ENCODE results near the gene CCL4L2.
"Not testable (repeated sequence)": the region's sequence is repeated elsewhere in the genome, so short reads cannot be mapped to it uniquely, and the experiment has no call there.

The CCL4L2 gene

DNA sequence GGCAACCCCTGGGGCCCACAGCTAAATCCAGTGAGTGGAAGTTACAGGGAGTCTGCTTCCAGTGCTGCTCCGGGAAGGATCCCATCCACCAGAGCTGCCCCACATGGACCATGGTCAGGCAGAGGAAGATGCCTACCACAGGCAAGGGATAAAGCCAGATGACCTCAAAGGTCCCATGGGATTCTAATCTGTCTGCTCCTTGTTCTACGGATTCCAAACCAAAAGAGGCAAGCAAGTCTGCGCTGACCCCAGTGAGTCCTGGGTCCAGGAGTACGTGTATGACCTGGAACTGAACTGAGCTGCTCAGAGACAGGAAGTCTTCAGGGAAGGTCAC lies 1.4 kb downstream of the CCL4L2 start:
- Histone ChIP-seq H3K27me3 (ENCODE audit: control insufficient read depth, insufficient read depth, low read length) (no peaks in the 10 kb centered on the region), H3K36me3 (ENCODE audit: control insufficient read depth, insufficient read depth, low read length) (no peaks in the 10 kb centered on the region)

GRCh38 chr17:36212966-36213365 lies 2.1 kb downstream of the CCL4L2 start:
- H3K27ac ChIP-seq (ENCODE audit: low read depth, low read length), result no peak overlapping the region

More for the DNA sequence above, 1.4 kb downstream of the CCL4L2 start:
- Histone ChIP-seq H3K27ac (ENCODE audit: low read depth, low read length) (no peak overlapping the region), H3K9ac (ENCODE audit: low read length) (no peak overlapping the region), H3K4me1 (ENCODE audit: control insufficient read depth, insufficient read depth, low read length) (no peaks in the 10 kb centered on the region), H3K9me3 (ENCODE audit: control insufficient read depth, insufficient read depth, low read depth, low read length) (no peaks in the 10 kb centered on the region), H3K4me3 (ENCODE audit: low read depth, low read length) (no peak overlapping the region)

DNA sequence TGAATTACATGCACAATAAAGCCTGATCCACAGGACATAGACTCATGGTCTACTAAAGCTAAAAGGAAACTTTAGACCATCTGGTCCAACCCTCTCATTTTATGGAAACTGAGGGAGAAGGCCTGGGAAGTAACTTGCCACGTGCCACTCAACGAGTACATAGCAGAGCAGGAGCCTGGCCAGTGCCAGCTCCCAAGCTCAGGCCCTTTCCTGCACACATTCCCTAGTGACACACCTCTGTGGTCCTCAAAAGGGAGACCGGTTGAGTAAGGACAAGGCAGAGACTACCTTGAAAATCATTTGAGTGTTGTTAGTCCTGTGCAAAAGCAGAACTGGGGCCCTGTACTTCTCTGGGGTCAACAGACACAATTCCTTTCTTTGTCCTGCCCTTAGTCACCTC lies 2.8 kb downstream of the CCL4L2 start:
- H3K4me3 ChIP-seq (ENCODE audit: low read depth, low read length), result no peak overlapping the region
- H3K36me3 ChIP-seq (ENCODE audit: control insufficient read depth, insufficient read depth, low read length), result no peaks in the 10 kb centered on the region
- H3K4me1 ChIP-seq (ENCODE audit: control insufficient read depth, insufficient read depth, low read length), result no peaks in the 10 kb centered on the region
- no peak overlapping the region for H3K9ac ChIP-seq (ENCODE audit: low read length)
- H3K27me3 ChIP-seq (ENCODE audit: control insufficient read depth, insufficient read depth, low read length), result no peaks in the 10 kb centered on the region
- no peaks in the 10 kb centered on the region for H3K9me3 ChIP-seq (ENCODE audit: control insufficient read depth, insufficient read depth, low read depth, low read length)
- no peak overlapping the region for H3K27ac ChIP-seq (ENCODE audit: low read depth, low read length)

More at GRCh38 chr17:36212966-36213365, 2.1 kb downstream of the CCL4L2 start:
- H3K4me3 ChIP-seq (ENCODE audit: low read depth, low read length), result no peak overlapping the region
- H3K4me1 ChIP-seq (ENCODE audit: control insufficient read depth, insufficient read depth, low read length), result no peaks in the 10 kb centered on the region
- H3K27me3 ChIP-seq (ENCODE audit: control insufficient read depth, insufficient read depth, low read length), result no peaks in the 10 kb centered on the region
- no peak overlapping the region for H3K9ac ChIP-seq (ENCODE audit: low read length)
- no peaks in the 10 kb centered on the region for H3K36me3 ChIP-seq (ENCODE audit: control insufficient read depth, insufficient read depth, low read length)
- no peaks in the 10 kb centered on the region for H3K9me3 ChIP-seq (ENCODE audit: control insufficient read depth, insufficient read depth, low read depth, low read length)

GRCh38 chr17:36214918-36215317 lies 4.1 kb downstream of the CCL4L2 start:
- Histone ChIP-seq H3K36me3 (ENCODE audit: control insufficient read depth, insufficient read depth, low read length) (no peaks in the 10 kb centered on the region), H3K27ac (ENCODE audit: low read depth, low read length) (no peak overlapping the region), H3K9ac (ENCODE audit: low read length) (no peak overlapping the region), H3K4me3 (ENCODE audit: low read depth, low read length) (no peak overlapping the region), H3K9me3 (ENCODE audit: control insufficient read depth, insufficient read depth, low read depth, low read length) (no peaks in the 10 kb centered on the region), H3K4me1 (ENCODE audit: control insufficient read depth, insufficient read depth, low read length) (no peaks in the 10 kb centered on the region), H3K27me3 (ENCODE audit: control insufficient read depth, insufficient read depth, low read length) (no peaks in the 10 kb centered on the region)

- not testable (repeated sequence) for H3K9ac ChIP-seq (ENCODE audit: low read length); H3K27me3 ChIP-seq (ENCODE audit: control insufficient read depth, insufficient read depth, low read length); H3K4me3 ChIP-seq (ENCODE audit: low read depth, low read length); H3K36me3 ChIP-seq (ENCODE audit: control insufficient read depth, insufficient read depth, low read length); H3K9me3 ChIP-seq (ENCODE audit: control insufficient read depth, insufficient read depth, low read depth, low read length); H3K27ac ChIP-seq (ENCODE audit: low read depth, low read length); H3K4me1 ChIP-seq (ENCODE audit: control insufficient read depth, insufficient read depth, low read length)
Observed at GRCh38 chr17:36215406-36216308, 4.8 kb downstream of the CCL4L2 start.

GRCh38 chr17:36219556-36219955 lies 8.7 kb downstream of the CCL4L2 start:
- H3K36me3 ChIP-seq (ENCODE audit: control insufficient read depth, insufficient read depth, low read length); H3K27me3 ChIP-seq (ENCODE audit: control insufficient read depth, insufficient read depth, low read length): not testable (repeated sequence)

GRCh38 chr17:36220737-36221580 lies 10.1 kb downstream of the CCL4L2 start:
- not testable (repeated sequence) for H3K27ac ChIP-seq (ENCODE audit: low read depth, low read length); H3K4me1 ChIP-seq (ENCODE audit: control insufficient read depth, insufficient read depth, low read length); H3K36me3 ChIP-seq (ENCODE audit: control insufficient read depth, insufficient read depth, low read length); H3K27me3 ChIP-seq (ENCODE audit: control insufficient read depth, insufficient read depth, low read length); H3K4me3 ChIP-seq (ENCODE audit: low read depth, low read length); H3K9me3 ChIP-seq (ENCODE audit: control insufficient read depth, insufficient read depth, low read depth, low read length); H3K9ac ChIP-seq (ENCODE audit: low read length)

More at GRCh38 chr17:36219556-36219955, 8.7 kb downstream of the CCL4L2 start:
- H3K27ac ChIP-seq (ENCODE audit: low read depth, low read length); H3K4me1 ChIP-seq (ENCODE audit: control insufficient read depth, insufficient read depth, low read length); H3K9ac ChIP-seq (ENCODE audit: low read length); H3K9me3 ChIP-seq (ENCODE audit: control insufficient read depth, insufficient read depth, low read depth, low read length); H3K4me3 ChIP-seq (ENCODE audit: low read depth, low read length): not testable (repeated sequence)

DNA sequence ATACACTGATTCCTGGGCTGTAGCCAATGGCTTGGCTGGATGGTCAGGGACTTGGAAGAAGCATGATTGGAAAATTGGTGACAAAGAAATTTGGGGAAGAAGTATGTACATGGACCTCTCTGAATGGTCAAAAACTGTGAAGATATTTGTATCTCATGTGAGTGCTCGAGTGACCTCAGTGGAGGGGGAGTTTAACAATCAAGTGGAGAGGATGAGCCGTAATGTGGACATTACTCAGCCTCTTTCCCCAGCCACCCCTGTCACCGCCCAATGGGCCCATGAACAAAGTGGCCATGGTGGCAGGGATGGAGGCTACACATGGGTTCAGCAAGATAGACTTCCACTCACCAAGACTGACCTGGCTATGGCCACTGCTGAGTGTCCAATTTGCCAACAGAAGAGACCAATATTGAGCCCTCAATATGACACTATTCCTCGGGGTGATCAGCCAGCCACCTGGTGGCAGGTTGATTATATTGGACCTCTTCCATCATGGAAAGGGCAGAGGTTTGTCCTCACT lies 10.8 kb downstream of the CCL4L2 start:
- H3K4me3 ChIP-seq (ENCODE audit: low read depth, low read length); H3K27me3 ChIP-seq (ENCODE audit: control insufficient read depth, insufficient read depth, low read length); H3K36me3 ChIP-seq (ENCODE audit: control insufficient read depth, insufficient read depth, low read length); H3K9ac ChIP-seq (ENCODE audit: low read length); H3K4me1 ChIP-seq (ENCODE audit: control insufficient read depth, insufficient read depth, low read length); H3K9me3 ChIP-seq (ENCODE audit: control insufficient read depth, insufficient read depth, low read depth, low read length); H3K27ac ChIP-seq (ENCODE audit: low read depth, low read length): not testable (repeated sequence)

- H3K27me3 ChIP-seq (ENCODE audit: control insufficient read depth, insufficient read depth, low read length); H3K9me3 ChIP-seq (ENCODE audit: control insufficient read depth, insufficient read depth, low read depth, low read length); H3K4me3 ChIP-seq (ENCODE audit: low read depth, low read length); H3K36me3 ChIP-seq (ENCODE audit: control insufficient read depth, insufficient read depth, low read length); H3K9ac ChIP-seq (ENCODE audit: low read length); H3K27ac ChIP-seq (ENCODE audit: low read depth, low read length); H3K4me1 ChIP-seq (ENCODE audit: control insufficient read depth, insufficient read depth, low read length): not testable (repeated sequence)
Observed at GRCh38 chr17:36222967-36223366, 12.1 kb downstream of the CCL4L2 start.

DNA sequence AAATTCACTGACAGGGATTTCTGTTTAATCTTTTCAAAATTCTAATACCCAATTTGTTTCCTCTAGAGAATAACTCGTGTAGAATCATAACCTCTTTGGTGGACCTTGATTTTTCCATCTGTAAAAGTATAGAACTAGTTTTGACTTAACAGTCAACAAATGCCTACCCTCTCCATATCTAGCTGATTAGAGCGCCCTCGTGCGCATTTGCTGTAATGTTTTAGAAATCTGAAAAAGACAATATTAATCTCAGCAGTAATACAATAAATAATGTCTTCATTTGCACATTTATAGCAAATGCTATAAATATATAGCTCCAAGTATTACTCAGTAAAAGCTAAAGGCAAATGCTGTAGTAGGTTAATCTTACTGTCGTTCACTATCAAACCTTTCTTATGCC lies 18.8 kb downstream of the CCL4L2 start:
- H3K9me3 ChIP-seq (ENCODE audit: control insufficient read depth, insufficient read depth, low read depth, low read length); H3K4me3 ChIP-seq (ENCODE audit: low read depth, low read length); H3K4me1 ChIP-seq (ENCODE audit: control insufficient read depth, insufficient read depth, low read length); H3K36me3 ChIP-seq (ENCODE audit: control insufficient read depth, insufficient read depth, low read length); H3K27me3 ChIP-seq (ENCODE audit: control insufficient read depth, insufficient read depth, low read length); H3K27ac ChIP-seq (ENCODE audit: low read depth, low read length); H3K9ac ChIP-seq (ENCODE audit: low read length): not testable (repeated sequence)

DNA sequence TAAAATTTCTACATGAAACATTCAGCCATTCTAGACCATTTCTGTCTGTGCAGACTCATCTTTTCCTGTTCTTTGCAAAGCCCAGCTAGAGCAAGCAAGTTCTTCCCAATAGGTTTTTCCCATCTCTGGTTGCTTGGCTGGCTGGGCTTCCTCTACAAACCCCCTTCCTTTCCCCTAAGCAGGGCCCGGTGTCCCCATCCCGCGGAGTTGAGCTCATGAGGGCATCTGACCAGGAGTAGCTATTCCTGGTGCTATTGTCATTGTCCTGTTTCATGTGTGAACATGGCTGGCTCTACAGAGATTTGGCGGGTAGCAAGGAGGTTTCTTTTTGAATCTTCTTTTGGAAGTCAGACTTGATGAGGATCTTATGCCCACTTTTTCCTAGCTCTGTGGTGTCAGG lies 31.2 kb downstream of the CCL4L2 start:
- H3K9ac ChIP-seq (ENCODE audit: low read length); H3K27ac ChIP-seq (ENCODE audit: low read depth, low read length); H3K9me3 ChIP-seq (ENCODE audit: control insufficient read depth, insufficient read depth, low read depth, low read length); H3K36me3 ChIP-seq (ENCODE audit: control insufficient read depth, insufficient read depth, low read length); H3K4me3 ChIP-seq (ENCODE audit: low read depth, low read length); H3K4me1 ChIP-seq (ENCODE audit: control insufficient read depth, insufficient read depth, low read length); H3K27me3 ChIP-seq (ENCODE audit: control insufficient read depth, insufficient read depth, low read length): not testable (repeated sequence)
